GM19468 (cell line): ENCODE measurements around the gene HMGN2.
A peak's percentile ranks its signal among the peaks of the same experiment; 100 is the strongest.

ENCODE experiments used
- ATAC-seq: cut with Tn5 transposase; IDR thresholded peaks from one replicate; pipeline ENCODE4 v1.9.1; 2021; ENCODE audit warnings: mild to moderate bottlenecking, moderate library complexity, moderate number of reproducible peaks; ENCODE audit not compliant: unreplicated experiment; ENCODE audit errors: extremely low read depth

The HMGN2 gene

GRCh38 chr1:26472320-26472900 is at the start of gene HMGN2:
TSS of gene HMGN2 (plus strand) at chr1:26472440. CDS start at chr1:26472613, 173 bp downstream.
- ATAC-seq, result peak; percentile 4

- no peak for ATAC-seq
These were observed 42.5 kb upstream of the HMGN2 start for GRCh38 chr1:26429721-26430120.

GRCh38 chr1:26431979-26432695 is 40.1 kb upstream of the HMGN2 start, which contains the start of gene DHDDS:
TSS of gene DHDDS (plus strand) at chr1:26432321. CDS start at chr1:26432946, 625 bp downstream.
- peak; percentile 80 for ATAC-seq

GRCh38 chr1:26432793-26433192 is 39.4 kb upstream of the HMGN2 start:
- no peak for ATAC-seq

GRCh38 chr1:26434161-26434752 is 38.0 kb upstream of the HMGN2 start:
- no peak for ATAC-seq

- ATAC-seq, result no peak
These were observed 34.2 kb upstream of the HMGN2 start for GRCh38 chr1:26438041-26438440.

GRCh38 chr1:26440259-26440658 is 32.0 kb upstream of the HMGN2 start:
- no peak for ATAC-seq

GRCh38 chr1:26449868-26450267 is 22.4 kb upstream of the HMGN2 start:
- no peak for ATAC-seq

GRCh38 chr1:26450908-26451307 is 21.3 kb upstream of the HMGN2 start:
- no peak for ATAC-seq

- ATAC-seq, result no peak
These were observed 19.6 kb upstream of the HMGN2 start for GRCh38 chr1:26452459-26453183.

- ATAC-seq, result no peak
These were observed 13.1 kb upstream of the HMGN2 start for GRCh38 chr1:26459148-26459547.

- no peak for ATAC-seq
These were observed 12.6 kb upstream of the HMGN2 start for GRCh38 chr1:26459573-26460031.

GRCh38 chr1:26468911-26469310 is 3.3 kb upstream of the HMGN2 start:
- no peak for ATAC-seq

GRCh38 chr1:26469558-26469957 is 2.7 kb upstream of the HMGN2 start:
- ATAC-seq, result no peak

- ATAC-seq, result no peak
These were observed 1.3 kb upstream of the HMGN2 start for GRCh38 chr1:26470878-26471497.

- no peak for ATAC-seq
These were observed 531 bp upstream of the HMGN2 start for GRCh38 chr1:26471498-26472319.

- peak; percentile 69 for ATAC-seq
These were observed 933 bp downstream of the HMGN2 start for GRCh38 chr1:26472901-26473845.

GRCh38 chr1:26474818-26475217 is 2.6 kb downstream of the HMGN2 start:
- ATAC-seq, result no peak
